NCI-H524 (cell line): Measurements from ENCODE around the gene FGR.
A peak's percentile ranks its signal among the peaks of the same experiment; 100 is the strongest.
"Not testable (repeated sequence)": the region's sequence is repeated elsewhere in the genome, so short reads cannot be mapped to it uniquely, and the experiment has no call there.

Experiments
- DNase-seq, 2 experiments: peaks; one replicate each; lab custom pipeline; 2025; lab: John Stamatoyannopoulos, UW

Gene FGR

GRCh38 chr1:27635396-27636142 lies 584 bp upstream of the FGR start:
- no peak for DNase-seq

GRCh38 chr1:27634177-27634984 lies 604 bp downstream of the FGR start:
- no peak for DNase-seq

- no peak for DNase-seq
Observed at GRCh38 chr1:27633640-27634176, 1.3 kb downstream of the FGR start.

DNA sequence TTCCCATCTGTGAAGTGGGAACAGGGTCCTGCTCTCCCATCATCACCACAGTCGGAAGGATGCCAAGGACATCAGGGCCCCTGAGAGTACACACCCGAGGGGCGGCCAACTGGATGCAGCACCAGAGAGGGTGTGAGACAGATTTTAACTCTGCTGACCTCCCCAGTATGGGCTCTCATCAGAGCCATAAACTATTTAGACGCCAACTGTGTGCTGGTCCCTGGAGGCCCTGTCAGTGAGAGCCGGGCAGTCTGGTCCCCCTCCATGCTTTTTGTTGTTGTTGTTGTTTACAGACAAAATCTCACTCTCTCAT lies 1.7 kb downstream of the FGR start:
- DNase-seq: no peak

DNA sequence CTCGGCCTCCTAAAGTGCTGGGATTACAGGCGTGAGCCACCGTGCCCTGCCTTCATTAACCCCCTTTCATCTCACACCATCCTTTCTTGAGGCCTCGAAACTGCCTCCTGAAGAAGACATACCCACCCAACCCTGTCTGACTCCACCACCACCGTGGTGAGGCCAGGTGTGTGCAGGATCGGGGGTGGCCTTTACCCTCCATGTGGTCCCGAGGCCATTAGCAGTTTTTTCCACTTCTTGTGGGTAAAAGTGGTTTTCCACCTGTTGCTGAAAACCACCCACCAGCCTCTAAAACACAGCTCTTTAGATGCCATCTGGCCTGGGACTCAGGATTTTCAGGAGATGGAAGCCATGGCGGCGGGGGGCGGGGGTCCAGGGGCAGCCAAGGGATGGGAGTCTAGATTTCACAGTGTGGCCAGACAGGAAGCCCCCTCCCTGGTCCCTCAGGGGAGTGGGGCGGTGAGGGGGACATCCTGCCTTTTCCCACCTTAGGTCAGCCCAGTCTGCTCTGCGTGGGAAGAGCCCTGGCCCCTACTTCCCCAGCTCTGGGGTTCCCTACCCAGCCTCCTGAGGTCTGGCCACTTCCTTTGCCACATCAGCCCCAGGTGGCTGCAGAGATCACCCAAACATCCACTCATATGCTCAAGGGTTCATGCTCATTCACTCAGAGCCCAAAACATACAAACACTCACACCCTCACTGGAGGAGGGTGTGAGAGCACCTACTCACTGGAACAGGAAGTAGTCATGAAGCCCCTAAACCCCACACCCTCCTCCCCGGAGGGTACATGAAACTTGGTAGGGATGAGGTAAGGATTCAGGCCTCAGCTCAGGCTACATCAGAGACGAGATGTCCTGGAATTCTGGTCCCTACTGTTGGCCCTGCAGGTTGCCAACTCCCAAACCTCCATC lies 2.3 kb downstream of the FGR start:
- DNase-seq: no peak

- no peak for DNase-seq
Observed at GRCh38 chr1:27630859-27631491, 4.0 kb downstream of the FGR start.

DNA sequence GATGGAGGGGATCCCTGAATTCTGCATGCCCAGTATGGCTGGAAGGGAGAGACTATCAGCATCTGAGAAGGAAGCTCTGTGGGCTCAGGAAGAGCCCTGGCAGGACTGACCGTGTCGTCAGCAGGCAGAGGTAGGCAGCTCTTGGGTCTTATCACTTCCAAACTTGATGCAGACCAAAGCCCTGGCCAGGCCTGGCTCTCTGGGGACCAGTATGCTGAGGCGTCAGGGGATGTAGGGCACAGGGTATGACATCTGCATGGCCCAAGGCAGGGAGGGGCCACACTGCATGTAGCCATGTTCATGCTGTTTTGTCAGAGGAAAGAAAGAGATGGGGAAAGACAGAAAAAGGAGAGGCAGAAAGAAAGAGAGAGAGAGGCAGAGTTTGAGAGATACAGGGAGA lies 6.3 kb downstream of the FGR start:
- no peak for DNase-seq

DNA sequence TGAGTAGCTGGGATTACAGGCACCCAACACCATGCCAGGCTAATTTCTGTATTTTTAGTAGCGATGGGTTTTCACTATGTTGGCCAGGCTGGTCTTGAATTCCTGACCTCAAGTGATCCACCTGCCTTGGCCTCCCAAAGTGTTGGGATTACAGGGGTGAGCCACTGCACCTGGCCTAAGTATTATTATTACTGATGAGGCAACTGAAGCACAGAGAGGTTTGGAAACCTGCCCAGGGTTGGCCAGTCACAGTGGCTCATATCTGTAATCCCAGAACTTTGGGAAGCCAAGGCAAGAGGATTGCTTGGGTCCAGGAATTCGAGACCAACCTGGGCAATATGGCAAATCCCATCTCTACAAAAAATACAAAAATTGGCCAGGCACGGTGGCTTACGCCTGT lies 7.3 kb downstream of the FGR start:
- not testable (repeated sequence) for DNase-seq

- no peak for DNase-seq
Observed at GRCh38 chr1:27627061-27627460, 7.9 kb downstream of the FGR start.

- DNase-seq: no peak
Observed at GRCh38 chr1:27626031-27626935, 8.7 kb downstream of the FGR start.

- DNase-seq: peak; percentile 29 to 48
Observed at GRCh38 chr1:27624467-27625178, 10.4 kb downstream of the FGR start.

GRCh38 chr1:27623327-27624212 lies 11.4 kb downstream of the FGR start:
- no peak for DNase-seq

- no peak for DNase-seq
Observed at GRCh38 chr1:27622828-27623227, 12.2 kb downstream of the FGR start.

DNA sequence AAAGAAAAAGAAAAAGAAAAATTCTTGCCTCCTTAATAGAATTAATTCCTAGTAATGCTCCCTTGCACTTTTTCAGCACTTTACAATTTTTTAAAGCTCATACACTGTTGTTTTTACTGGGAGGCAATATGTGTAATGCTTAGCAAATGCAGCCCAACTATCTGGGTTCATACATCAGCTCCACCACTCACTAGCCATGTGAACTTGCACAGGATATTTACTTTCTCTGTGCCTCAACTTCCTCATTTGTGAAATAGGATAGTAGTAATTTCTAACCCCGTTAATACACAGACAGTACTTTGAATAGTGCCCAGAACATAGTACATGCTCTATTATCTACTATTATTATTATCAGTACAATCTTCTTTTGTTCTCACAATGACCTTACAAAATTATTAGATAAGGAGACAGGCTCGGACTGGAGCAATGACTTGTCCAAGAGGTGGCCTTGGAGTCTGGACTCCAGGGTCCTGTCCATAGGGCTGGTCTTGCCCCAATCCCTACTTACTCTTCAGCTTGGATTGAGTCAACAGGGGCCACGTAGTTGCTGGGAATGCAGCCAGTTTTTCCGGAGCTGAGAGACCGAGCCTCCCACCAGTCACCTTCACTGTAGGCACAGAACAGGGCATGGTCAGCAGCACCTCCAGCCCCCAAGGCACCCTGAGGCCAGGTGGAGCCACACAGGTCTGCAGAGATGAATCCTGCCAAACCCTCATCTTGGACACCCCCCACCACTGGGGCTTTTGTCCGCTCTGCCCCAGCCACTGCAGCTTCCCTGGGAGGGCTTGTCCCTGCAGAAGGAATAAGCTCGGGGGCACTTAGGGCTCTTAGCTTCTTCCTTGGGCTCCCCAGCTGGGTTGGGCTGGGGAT lies 13.7 kb downstream of the FGR start:
- DNase-seq: no peak

DNA sequence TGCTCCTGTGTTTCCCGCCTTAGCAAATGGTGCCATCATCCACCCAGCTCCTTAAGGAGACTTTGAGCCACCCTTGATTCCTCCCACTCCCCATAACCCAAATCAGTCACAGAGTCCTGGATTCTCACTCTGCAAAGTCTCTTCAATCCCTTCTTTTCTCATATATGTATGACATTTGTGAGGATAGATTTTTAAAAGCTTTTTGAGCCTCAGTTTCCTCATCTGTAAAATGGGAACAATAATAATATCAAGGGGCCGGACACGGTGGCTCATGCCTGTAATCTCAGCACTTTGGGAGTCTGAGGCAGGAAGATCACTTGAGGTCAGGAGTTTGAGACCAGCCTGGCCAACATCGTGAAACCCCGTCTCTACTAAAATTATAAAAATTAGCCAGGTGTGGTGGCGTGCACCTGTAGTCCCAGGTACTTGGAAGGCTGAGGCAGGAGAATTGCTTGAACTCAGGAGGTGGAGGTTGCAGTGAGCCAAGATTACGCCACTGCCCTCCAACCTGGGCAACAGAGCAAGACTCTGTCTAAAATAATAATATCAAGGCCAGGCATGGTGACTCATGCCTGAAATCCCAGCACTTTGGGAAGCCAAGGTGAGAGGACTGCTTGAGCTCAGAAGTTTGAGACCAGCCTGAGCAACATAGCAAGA lies 15.1 kb downstream of the FGR start:
- not testable (repeated sequence) for DNase-seq

DNA sequence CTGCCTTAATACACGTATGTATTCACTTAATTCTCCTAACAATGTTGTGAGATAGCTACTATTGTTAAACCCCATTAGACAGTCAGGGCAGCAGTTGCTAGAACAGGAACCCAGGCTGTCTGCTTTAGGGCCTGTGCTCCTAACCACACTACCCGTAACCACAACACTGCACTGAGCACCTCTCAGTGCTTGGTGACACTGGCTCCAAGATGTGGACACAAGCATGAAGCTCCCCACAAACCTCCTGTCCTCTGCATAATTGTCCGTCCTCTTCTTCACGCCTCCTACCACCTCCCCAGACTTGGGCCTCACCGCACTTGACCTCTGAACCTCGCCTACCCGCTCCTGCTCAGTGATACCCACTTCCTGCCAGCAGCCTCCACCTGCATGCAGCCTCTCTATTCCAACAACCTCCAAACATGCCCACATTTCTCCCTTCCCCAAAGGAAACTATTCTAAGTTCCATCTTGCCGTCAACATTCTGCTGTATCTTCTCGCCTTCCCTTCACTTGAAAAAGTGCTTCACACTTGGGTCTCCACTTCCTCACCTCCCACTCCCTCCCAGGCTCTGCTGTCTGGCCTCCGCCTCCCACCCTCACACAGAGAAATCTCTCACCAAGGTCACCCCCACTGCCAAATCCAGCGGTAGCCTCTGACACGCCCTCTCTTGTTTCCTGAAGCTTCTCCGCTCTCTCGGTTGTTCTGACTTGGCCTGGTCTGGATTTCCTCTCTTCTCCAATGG lies 16.5 kb downstream of the FGR start:
- no peak for DNase-seq

GRCh38 chr1:27617420-27617819 lies 17.6 kb downstream of the FGR start:
- no peak for DNase-seq
